GM23338 (cell line): ENCODE measurements around the gene RAD23B. TPM values are rescaled to one million over a fixed set of nuclear protein-coding genes. Genes with fewer than 3 reads are reported as not detected.

Experiments used
- ATAC-seq: fragments of 200-7000 bp; cut with Tn5 transposase; 3 replicates; pipeline ENCODE4 v1.9.1; 2020
- DNase-seq: peaks from one replicate; pipeline ENCODE4 v3.0.0-alpha.2; 2015; ENCODE audit warnings: low spot score
- H2AFZ ChIP-seq: fragments of 200-600 bp; sonication (generic); 2 replicates; pipeline ENCODE4 v1.8.0; 2016; ENCODE audit warnings: antibody characterized with exemption, mild to moderate bottlenecking, moderate library complexity
- H3F3A ChIP-seq: fragments of 200-600 bp; sonication (generic); replicated peaks from 2 replicates; pipeline ENCODE4 v1.8.0; 2017; ENCODE audit warnings: antibody characterized with exemption, mixed run types, low read depth
- H3K27ac ChIP-seq: fragments of 200-600 bp; sonication (generic); 2 replicates; pipeline ENCODE4 v1.6.1; 2016; ENCODE audit warnings: low read depth
- H3K27me3 ChIP-seq: fragments of 200-600 bp; sonication (generic); 2 replicates; pipeline ENCODE4 v1.8.0; 2016; ENCODE audit warnings: mild to moderate bottlenecking, mixed run types, moderate library complexity; ENCODE audit not compliant: insufficient read depth
- H3K36me3 ChIP-seq: fragments of 200-600 bp; sonication (generic); 2 replicates; pipeline ENCODE4 v1.8.0; 2016; ENCODE audit warnings: mild to moderate bottlenecking; ENCODE audit not compliant: insufficient read depth
- H3K4me1 ChIP-seq: fragments of 200-600 bp; sonication (generic); 2 replicates; pipeline ENCODE4 v1.8.0; 2016; ENCODE audit warnings: mild to moderate bottlenecking, moderate library complexity; ENCODE audit not compliant: insufficient read depth
- H3K4me2 ChIP-seq: fragments of 200-600 bp; sonication (generic); 2 replicates; pipeline ENCODE4 v1.7.1; 2017; ENCODE audit warnings: mixed run types
- H3K4me3 ChIP-seq: fragments of 200-600 bp; sonication (generic); 2 replicates; pipeline ENCODE4 v1.6.1; 2016; ENCODE audit warnings: mixed run types
- H3K79me2 ChIP-seq: fragments of 200-600 bp; sonication (generic); replicated peaks from 2 replicates; pipeline ENCODE4 v1.8.0; 2017; ENCODE audit warnings: mild to moderate bottlenecking; ENCODE audit not compliant: insufficient read depth
- H3K9me2 ChIP-seq: fragments of 200-600 bp; sonication (generic); 2 replicates; pipeline ENCODE4 v1.8.0; 2017; ENCODE audit not compliant: insufficient read depth
- H4K20me1 ChIP-seq: fragments of 200-600 bp; sonication (generic); replicated peaks from 2 replicates; pipeline ENCODE4 v1.8.0; 2017; ENCODE audit warnings: mild to moderate bottlenecking; ENCODE audit not compliant: insufficient read depth
- H3K27ac Mint-ChIP-seq: 2 replicates; pipeline ENCODE4 v1.8.0; 2020; ENCODE audit warnings: inconsistent platforms, mild to moderate bottlenecking, moderate library complexity, mixed read lengths
- H3K27me3 Mint-ChIP-seq: 3 replicates; pipeline ENCODE4 v1.8.0; 2022; ENCODE audit warnings: low read depth, mild to moderate bottlenecking, moderate library complexity, mixed read lengths, inconsistent platforms; ENCODE audit not compliant: insufficient read depth, poor library complexity
- H3K36me3 Mint-ChIP-seq: 3 replicates; pipeline ENCODE4 v1.8.0; 2021; ENCODE audit warnings: low read depth, mild to moderate bottlenecking, inconsistent platforms, moderate library complexity, mixed read lengths
- H3K4me1 Mint-ChIP-seq: 3 replicates; pipeline ENCODE4 v1.8.0; 2020; ENCODE audit warnings: mild to moderate bottlenecking, inconsistent platforms, mixed read lengths
- H3K4me3 Mint-ChIP-seq: 3 replicates; pipeline ENCODE4 v1.8.0; 2021; ENCODE audit warnings: moderate library complexity, mild to moderate bottlenecking, inconsistent platforms, mixed read lengths
- H3K9me3 Mint-ChIP-seq: 3 replicates; pipeline ENCODE4 v1.8.0; 2020; ENCODE audit warnings: moderate library complexity, mild to moderate bottlenecking, inconsistent platforms, mixed read lengths
- CTCF ChIP-seq, 2 experiments: fragments of 200-600 bp in 1 of 2; sonication (generic) in 1 of 2; conservative IDR thresholded peaks; 2 replicates each; pipeline versions ENCODE4 v1.5.1 to v1.6.1; 2016 to 2017; ENCODE audit warnings: antibody characterized with exemption in 2 of 2, low read depth in 2 of 2, mild to moderate bottlenecking in 2 of 2, moderate library complexity in 1 of 2
- ETS1 ChIP-seq: IDR thresholded peaks from 2 replicates; pipeline ENCODE4 v1.6.1; 2016; ENCODE audit warnings: antibody characterized with exemption
- EZH2 ChIP-seq: fragments of 200-600 bp; sonication (generic); IDR thresholded peaks from one replicate; pipeline ENCODE4 v1.8.0; 2017; ENCODE audit warnings: antibody characterized with exemption, mild to moderate bottlenecking, low read depth; ENCODE audit not compliant: unreplicated experiment
- NANOG ChIP-seq: IDR thresholded peaks from 2 replicates; pipeline ENCODE4 v1.6.1; 2016; ENCODE audit warnings: antibody characterized with exemption, borderline replicate concordance
- POLR2AphosphoS5 ChIP-seq: IDR thresholded peaks from 2 replicates; pipeline ENCODE4 v1.6.1; 2016; ENCODE audit warnings: antibody characterized with exemption, low read depth
- STAT1 ChIP-seq: IDR thresholded peaks from one replicate; pipeline ENCODE4 v1.6.1; 2016; ENCODE audit warnings: antibody characterized with exemption; ENCODE audit not compliant: unreplicated experiment
- ZNF462 ChIP-seq: fragments of 250-450 bp; sonication (Bioruptor Pico); IDR thresholded peaks from 2 replicates; pipeline ENCODE4 v1.5.0; 2020; ENCODE audit warnings: mild to moderate bottlenecking, moderate library complexity
- polyA plus RNA-seq: library from polyadenylated mRNA; unstranded; fragments of >200 nt; fragmentation: Nextera tagmentation; extraction: Ambion mirVana; gene quantifications from 2 replicates; pipeline ENCODE4 v1.2.1, GENCODE V29; 2016
- total RNA-seq: library from RNA; depleted of rRNA; stranded (reverse); fragments of >200 nt; shearing (Covaris generic); gene quantifications from 2 replicates; pipeline ENCODE4 v1.2.3, GENCODE V29; 2014

RAD23B gene
- total and polyA plus RNA-seq, 2 experiments from 2014 or later = 31.1 to 137 TPM

GRCh38 chr9:107342476-107343161, 59.5 kb downstream of the RAD23B start (continued):
- TF ChIP-seq CTCF (conservative IDR thresholded peaks at IDR 0.05; ENCODE audit: low read depth in 2 of 2) (no peak), ZNF462 (CRISPR knock-in tag) (no peak), STAT1 (no peak), NANOG (no peak)

- Mint-ChIP-seq H3K27me3 (peaks cover 6% of the 10 kb centered on the region), H3K27ac (no peak overlapping the region; the same call in 1 of the 2 replicates), H3K4me1 (peaks cover 20% of the 10 kb centered on the region), H3K9me3 (no peaks in the 10 kb centered on the region), H3K36me3 (no peaks in the 10 kb centered on the region), H3K4me3 (no peak overlapping the region)
- H2AFZ ChIP-seq = no peak overlapping the region
- H3K9me2 ChIP-seq = peaks cover 7% of the 10 kb centered on the region
- ATAC-seq (no peak), DNase-seq (no peak)
- H3K36me3 ChIP-seq = no peaks in the 10 kb centered on the region
- no peaks in the 10 kb centered on the region for H3F3A ChIP-seq
- H3K4me2 ChIP-seq = no peak overlapping the region
- no peaks in the 10 kb centered on the region for H3K79me2 ChIP-seq
- no peaks in the 10 kb centered on the region for H3K27me3 ChIP-seq
- H4K20me1 ChIP-seq = no peaks in the 10 kb centered on the region
- no peaks in the 10 kb centered on the region; the same call in 1 of the 2 replicates for H3K4me1 ChIP-seq
- H3K27ac ChIP-seq = no peak overlapping the region
- no peak overlapping the region for H3K4me3 ChIP-seq
- TF ChIP-seq POLR2AphosphoS5 (no peak), EZH2 (no peak), ETS1 (no peak)
Measured at GRCh38 chr9:107345327-107345726, 62.2 kb downstream of the RAD23B start.
